RCC 7860 (cell line): ENCODE results near the gene C12orf42.
"Not testable (repeated sequence)": the region's sequence is repeated elsewhere in the genome, so short reads cannot be mapped to it uniquely, and the experiment has no call there.

ENCODE experiments used
- DNase-seq: peaks from one replicate; pipeline ENCODE4 v3.0.0-alpha.2; 2015; ENCODE audit warnings: low spot score
- FAIRE-seq: peaks from 2 replicates; lab custom pipeline; 2012; peaks lifted over from hg19 to GRCh38; lab: Jason Lieb, UNC

Gene C12orf42

DNA sequence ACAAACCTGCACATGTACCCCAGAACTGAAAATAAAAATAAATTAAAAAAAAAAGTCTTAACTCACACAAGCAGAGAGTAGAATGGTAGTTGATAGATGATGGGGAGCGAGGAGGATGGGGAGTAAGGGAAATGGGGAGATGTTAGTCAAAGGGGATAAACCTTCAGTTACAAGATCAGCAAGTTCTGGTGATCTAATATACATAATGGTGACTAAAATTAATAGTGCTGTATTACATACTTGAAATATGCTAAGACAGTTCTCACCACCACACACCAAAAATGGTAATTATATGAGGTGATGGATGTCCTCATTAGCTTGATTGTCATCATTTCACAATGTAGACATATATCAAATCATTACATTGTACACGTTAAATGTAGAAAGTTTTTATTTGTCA is 3.2 kb upstream of the C12orf42 start:
- DNase-seq (no peak), FAIRE-seq (no peak)

DNA sequence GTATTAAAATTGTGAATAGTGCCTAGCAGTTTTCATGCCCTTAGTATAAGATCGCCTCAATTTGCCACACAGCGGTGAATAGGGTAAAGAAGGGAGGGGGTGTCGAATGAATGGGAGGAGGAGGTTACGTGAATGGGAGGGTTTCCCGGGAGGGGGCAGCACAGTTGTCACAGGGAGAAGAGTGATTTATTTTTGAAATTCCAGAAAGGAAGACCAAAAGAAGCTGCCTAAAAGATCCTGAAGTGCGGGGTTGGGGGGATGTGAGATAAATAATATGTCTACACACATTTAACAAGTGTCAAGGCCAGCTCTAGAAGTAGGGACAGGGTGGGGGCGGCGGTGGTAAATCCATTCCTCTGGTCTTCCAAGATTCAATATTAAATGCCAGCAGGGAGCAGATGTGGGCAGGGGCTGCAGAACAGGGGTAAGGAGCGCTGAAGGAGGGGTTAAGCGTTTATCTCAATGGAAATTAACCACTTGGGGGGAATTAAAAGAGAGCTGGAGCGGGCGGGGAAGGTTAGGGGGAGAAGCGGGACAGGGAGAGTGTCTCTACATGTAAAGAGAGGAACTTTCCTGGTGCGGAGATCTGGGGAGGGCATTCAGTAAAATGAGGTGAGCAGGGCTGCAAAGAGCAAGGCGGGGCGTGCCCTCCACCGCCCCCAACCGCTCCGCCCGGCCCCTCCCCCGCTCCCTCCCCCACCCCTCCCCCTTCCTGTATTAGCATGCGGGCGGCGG is 867 bp downstream of the C12orf42 start:
- no peak for FAIRE-seq
- no peak for DNase-seq

DNA sequence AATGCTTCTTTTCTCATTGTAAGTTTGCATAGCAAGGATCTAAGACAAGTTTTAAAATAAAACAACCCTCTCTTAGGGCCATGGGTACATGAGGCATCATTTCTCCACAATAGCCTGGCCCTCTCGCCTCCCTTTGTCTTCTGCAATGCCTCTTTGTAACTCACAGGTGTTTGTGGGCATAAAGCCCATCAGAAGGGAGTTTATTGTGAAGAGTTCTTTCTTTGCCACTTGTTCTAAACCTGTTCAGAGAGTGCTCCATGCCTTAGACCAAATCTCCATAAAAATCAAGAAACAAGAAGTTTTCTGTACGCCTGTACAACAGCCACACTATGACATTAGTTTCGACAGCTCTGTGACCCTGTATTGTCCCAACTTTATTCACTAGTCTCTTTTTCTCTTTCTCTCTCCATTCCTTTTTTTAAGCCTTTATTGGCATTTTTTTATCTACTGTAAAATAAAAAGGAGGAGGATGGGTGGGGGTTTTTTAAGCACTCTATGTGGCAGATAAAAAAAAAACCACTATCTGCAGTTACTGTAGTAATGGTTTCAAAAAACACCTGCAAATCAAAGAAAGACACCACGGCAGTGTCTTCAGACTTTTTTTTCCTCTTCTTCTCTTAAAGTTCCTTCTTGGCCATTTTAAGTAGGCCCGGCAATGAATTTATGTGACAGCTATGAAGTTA is 1.6 kb downstream of the C12orf42 start:
- FAIRE-seq (no peak), DNase-seq (no peak)

DNA sequence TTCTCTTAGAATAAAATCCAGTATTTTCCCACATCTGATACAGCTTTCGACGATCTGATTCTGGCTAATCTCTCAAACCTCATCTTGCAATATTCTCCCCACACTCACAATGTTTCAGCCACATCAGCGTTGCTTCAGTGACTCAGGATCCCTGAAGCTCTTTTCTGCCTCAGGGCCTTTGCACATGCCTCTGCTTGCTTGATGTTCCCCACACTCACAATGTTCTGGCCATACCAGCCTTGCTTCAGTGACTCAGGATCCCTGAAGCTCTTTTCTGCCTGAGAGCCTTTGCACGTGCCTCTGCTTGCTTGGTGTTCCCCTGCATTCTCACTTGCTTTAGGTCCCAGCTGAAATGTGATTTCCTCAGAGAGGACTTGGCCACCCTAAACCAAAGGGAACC is 2.6 kb downstream of the C12orf42 start:
- FAIRE-seq, result no peak
- no peak for DNase-seq

DNA sequence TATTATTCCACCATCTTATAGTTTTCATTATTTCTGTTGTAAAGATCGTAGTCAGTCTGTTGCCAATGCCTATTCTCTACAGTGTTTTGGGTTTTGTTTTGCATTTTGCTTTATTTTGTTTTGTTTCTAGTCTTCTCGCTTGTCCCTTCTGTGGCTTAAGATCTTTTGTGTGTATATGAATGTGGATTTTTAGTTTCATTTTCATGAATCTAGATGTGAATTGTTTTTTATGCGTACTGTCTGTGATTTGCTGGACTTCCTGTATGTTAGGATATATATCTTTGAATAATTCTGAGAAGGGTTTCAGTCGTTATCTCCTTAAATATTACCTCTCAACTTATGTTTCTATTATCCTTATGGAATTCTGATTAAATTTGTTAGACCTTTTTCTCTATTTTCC is 13.4 kb downstream of the C12orf42 start:
- DNase-seq, result no peak
- FAIRE-seq, result no peak

DNA sequence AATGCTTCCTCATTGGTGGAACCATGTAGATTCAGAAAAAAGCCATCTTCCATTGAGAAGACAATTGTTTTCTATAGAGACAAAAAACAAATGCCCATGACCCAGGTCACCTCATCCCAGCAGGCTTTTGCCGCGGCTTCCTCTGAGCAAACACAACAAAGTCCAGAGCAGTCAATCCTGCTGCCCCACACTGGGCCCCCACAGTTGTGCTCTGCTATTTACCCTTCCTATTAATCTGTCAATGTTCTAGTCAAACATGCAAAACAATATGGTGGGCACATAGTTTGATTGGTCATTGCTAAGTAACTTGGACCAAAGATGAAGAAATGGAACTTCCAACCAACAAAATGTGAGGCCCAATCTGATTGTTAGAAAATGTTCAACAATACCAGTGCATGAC is 20.7 kb downstream of the C12orf42 start:
- no peak for FAIRE-seq
- DNase-seq, result no peak

DNA sequence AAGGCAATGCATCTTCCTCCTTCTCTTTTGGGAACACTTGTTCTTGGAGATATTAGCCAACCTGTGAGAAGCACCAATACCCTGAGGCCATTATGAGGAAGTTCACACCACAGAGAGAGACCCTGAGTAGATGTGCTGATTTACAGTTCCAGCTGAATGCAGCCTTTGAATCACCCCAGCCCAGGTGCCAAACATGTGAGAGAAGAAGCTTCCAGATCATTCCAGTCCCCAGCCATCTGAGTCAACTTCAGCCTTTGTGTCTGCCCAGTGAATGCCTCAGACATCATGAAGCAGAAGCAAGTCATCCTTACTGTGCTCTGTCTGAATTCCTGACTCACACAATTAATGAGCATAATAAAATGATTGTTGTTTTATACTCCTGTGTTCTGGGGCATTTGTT is 25.1 kb downstream of the C12orf42 start:
- no peak for DNase-seq
- no peak for FAIRE-seq

DNA sequence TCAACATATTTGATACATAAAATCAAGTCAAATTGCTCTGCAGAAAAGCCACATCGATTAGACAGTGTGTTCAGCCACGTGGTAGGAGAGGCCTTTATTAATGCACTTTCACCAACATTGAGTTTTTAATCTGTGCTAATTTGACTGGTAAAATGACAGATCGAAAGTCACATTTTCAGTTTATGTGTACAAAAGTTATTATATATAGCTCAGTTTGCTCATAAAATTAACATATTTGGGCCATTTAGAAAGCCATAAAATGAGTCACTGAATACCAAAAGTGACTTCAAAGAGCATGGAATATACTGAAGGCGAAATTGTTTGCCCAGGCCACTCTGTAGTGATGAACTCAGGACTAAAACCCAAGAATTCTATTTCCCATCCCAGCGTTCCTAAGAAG is 26.0 kb downstream of the C12orf42 start:
- FAIRE-seq, result no peak
- no peak for DNase-seq

DNA sequence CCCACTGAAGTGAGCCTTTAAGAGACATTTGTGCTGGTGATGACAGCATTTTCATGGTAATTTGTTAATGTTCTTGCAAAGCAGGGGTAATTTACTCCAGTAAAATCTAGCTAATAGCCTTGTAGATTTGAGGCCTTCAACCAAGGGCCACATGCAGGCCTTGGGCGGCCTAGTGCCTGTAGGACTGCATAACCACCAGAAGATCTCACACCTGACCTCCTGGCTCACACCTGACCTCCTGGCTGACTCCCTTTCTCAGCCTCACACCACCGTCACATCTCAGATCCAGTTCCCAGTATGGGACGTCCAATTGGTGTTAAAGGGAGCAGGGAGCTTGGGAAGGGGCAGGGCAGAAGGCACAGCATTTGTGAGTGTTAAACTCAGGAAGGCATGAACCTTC is 26.9 kb downstream of the C12orf42 start:
- FAIRE-seq (no peak), DNase-seq (no peak)

DNA sequence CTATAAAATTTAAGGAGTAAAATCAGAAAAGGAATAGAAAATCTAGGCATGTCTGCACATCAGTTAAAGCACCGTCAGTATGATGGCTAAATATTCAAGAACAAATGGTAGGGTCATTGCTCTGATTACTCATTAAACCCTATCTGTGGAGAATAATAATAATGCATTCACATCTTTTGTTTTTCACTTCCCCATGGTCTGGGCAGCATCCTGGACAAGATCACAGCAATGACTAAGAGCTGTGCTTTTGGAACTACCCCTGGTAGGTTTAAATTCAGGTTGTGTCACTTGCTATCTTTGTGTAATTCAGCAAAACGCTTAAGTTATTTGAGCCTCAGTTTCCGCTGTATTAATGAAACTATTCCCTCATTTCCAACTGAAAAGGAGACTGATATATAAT is 33.1 kb downstream of the C12orf42 start:
- no peak for FAIRE-seq
- no peak for DNase-seq

DNA sequence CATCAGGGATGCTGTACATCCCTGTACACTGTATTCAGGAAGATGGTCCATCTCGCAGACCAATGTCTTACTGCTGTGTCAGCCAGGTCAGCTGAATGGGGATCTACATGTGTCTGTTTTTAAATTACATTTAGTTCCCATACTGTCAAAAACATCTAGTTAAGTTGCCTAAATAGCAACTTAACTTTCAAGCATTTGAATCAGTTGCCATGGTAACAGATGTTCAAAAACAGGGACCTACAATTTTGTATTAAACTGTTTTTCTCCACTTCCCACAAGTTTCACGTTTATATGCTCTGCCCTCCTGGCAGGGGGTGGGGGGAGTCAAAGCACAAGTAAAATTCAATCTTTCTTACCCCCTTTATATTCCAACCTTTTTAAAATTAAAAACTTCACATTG is 38.3 kb downstream of the C12orf42 start:
- DNase-seq, result no peak
- FAIRE-seq, result no peak

DNA sequence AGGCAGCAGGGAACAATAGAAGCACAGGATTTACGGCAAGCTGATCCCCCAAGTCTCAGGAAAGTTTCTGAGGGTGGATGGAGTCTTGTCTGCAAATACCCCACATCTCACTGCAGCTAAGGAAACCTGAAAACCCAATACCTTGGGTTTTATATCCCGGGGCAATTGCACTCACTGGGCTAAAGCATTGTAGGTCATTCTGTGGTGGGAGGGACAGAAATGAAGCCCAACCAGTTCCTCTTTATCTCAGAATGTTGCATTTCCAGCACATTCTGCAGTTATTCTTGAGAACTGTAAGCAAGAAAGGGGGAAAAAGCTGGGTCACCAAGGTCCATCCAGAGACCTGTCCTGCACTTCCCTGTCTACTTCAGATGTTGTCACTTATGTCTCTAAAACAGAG is 39.8 kb downstream of the C12orf42 start:
- DNase-seq (no peak), FAIRE-seq (no peak)

DNA sequence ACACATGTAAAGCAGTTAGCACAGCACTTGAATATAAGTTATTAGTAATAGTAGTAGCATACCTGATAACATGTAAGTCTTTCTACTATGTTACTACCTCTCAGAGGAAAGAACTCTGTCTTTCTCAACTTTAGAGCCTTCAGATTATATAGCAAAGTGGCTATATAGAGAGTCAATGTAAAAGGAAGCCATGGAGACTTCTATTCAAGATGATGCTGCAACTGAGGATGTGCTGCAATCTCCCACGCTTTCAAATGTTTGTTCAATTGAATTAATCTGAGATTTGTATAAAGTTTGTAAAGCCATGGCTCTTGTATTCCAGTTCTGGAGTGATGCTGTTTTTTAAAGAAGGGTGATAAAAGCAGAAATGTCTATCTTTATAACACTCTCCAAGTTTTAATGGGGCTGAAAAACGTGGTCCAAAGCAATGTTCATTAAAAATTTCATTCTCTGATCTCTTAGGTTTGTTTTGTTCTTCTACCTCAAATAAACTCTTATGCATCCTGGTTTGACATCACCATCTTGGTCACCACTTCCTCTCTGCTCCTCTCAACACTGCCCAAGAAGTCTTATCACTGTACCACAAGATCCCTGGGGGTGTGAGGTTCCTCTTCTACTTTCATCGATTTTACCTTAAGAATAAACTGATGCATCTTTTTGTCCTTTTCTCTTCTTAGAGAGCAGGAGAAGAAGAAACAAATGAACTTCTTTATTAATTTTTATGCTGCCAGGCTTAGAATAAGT is 40.6 kb downstream of the C12orf42 start:
- FAIRE-seq, result no peak
- no peak for DNase-seq

DNA sequence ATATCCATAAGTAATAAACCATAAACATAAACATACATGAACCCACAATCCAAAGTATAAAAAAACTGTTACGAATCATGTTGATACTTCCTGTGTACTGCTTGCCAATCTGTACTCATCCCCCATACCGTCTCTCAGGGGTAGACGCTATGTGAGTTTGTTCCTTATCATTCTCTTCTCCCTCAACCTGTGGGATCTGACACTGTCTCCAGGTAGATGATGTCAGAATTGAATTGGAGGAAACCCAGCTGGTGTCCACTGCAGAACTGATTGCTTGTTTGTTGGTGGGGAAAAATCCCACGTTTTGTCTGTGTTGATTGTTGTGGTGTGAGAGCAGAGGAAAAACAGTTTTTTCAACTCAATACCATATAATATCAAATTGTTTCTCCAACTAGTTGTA is 50.8 kb downstream of the C12orf42 start:
- no peak for DNase-seq
- no peak for FAIRE-seq

DNA sequence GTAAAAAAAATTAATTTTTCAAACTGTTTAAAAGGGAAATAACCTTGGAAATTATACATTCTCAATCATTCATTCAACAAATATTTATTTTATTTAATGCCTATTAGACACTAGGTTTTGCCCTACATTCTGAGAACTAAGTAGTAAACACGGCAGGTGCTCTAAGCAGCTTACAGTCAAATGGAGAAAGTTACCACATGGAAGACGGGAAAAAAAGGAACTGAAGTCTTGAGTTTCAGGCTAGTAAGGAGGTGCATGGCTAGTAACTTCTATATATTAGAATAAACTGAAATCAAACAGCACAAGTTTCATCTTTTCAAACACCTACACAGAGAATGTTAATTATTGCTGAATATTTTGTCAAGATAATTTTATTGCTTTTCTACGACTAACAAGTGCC is 52.9 kb downstream of the C12orf42 start:
- FAIRE-seq (no peak), DNase-seq (no peak)

DNA sequence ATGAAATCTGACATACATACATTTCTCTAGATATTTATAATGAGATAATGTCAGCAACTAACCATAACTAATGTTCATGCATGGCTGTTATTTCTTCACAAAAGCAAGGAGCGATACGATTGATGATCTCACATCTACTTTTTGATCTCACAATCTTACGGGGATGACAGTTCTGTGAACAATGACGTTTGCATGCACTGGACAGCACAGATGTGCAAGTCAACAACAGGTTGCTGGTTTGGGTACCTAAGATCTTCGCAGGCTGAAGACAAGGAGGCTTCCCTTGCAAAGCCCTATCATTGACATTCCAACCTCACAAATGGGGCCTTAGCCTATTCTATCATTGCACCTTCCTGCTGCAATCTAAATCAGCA is 53.6 kb downstream of the C12orf42 start:
- no peak for FAIRE-seq
- no peak for DNase-seq

DNA sequence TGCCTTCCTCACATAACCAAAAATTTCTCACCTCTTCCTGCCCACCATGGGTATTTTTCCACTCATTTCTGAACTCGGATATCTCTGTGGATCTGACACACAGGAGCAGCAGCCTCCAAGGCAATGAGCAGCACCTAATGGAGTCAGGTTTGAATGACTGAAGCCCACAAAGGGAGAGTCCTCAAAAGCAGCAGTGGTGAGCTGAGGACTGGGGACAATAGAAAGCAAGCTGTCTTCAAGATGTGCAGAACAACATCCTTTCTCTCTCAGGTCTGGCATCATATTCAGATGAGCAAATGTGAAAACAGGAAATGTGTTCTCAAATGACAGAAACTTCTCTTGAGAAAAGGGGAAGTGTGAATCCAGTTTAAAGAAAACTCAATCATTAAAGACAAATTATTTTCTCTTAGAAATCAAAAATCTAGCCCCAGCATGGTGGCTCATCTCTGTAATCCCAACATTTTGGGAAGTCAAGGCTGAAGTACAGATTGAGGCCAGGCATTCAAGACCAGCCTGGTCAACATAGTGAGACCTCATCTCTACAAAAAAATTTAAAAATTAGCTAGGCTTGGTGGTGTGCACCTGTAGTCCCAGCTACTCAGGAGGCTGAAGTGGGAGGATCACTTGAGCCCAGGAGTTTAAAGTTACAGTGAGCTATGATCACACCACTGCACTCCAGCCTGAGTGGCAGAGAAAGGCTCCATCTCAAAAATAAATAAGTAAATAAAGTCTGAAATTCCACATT is 54.2 kb downstream of the C12orf42 start:
- FAIRE-seq, result no peak

DNA sequence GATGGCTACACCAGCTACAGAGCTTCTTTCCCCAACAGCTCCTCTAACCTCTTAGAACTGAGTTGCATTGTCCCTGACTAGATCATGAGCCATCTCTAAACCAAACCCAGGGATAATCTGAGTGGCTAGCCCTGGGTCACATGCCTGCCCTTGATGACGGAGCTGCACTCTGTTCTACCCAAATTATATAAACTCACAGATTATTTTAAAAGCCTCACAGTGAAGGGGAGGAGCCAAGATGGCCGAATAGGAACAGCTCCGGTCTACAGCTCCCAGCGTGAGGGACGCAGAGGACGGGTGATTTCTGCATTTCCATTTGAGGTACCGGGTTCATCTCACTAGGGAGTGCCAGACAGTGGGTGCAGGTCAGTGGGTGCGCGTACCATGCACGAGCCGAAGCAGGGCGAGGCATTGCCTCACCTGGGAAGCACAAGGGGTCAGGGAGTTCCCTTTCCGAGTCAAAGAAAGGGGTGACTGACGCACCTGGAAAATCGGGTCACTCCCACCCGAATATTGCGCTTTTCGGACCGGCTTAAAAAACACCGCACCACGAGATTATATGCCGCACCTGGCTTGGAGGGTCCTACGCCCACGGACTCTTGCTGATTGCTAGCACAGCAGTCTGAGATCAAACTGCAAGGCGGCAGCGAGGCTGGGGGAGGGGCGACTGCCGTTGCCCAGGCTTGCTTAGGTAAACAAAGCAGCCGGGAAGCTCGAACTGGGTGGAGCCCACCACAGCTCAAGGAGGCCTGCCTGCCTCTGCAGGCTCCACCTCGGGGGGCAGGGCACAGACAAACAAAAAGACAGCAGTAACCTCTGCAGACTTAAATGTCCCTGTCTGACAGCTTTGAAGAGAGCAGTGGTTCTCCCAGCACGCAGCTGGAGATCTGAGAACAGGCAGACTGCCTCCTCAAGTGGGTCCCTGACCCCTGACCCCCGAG is 61.3 kb downstream of the C12orf42 start:
- not testable (repeated sequence) for DNase-seq, FAIRE-seq

More for the DNA sequence above, 54.2 kb downstream of the C12orf42 start:
- no peak for DNase-seq

DNA sequence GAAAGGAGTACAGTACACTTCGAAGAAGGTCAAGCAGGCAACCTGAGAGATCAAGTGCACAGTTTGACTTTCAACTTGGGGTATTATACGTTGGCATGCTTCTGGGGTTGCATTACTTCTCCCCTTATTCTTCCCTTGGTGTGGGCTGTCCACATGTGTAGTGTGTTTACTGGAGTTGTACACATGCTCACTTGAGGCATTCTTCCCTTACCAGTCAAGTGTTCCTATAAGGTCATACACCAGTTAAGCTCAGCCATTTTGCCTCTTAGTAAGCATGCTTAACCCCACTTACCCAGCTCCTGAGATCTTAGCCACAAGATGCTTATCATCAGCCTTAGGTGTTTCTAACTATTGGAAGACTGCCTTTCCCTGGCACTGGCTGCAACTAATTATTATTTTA is 63.8 kb downstream of the C12orf42 start:
- DNase-seq, result no peak
- no peak for FAIRE-seq

DNA sequence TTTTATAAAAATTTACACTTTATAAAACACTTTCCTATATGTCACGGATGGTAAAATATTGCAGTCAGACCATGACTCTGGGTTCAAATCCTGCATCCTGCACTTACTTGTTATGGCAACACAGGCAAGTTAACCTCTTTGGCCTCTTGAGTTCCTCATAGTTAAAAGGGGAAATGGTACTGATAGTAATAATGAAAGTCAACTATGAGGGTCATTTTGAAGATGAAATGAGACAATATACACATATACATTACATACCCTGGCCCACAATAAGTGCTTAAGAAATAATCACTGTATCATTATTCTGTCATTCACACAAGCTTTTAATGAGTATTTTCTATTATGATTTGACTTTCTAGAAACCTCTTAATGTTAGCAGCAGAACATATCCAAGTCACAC is 64.4 kb downstream of the C12orf42 start:
- no peak for DNase-seq
- FAIRE-seq, result no peak
